Adrenal gland (tissue), 12 donors: Measurements from ENCODE around the gene VSTM1. TPM values are rescaled to one million over a fixed set of nuclear protein-coding genes. Genes with fewer than 3 reads are reported as not detected.
A peak's percentile ranks its signal among the peaks of the same experiment; 100 is the strongest.

Experiments used
- DNase-seq, 7 donors: peaks; one replicate each; pipeline ENCODE4 v3.0.0-alpha.2; 2019 to 2020
- H3K27ac ChIP-seq, 5 donors: fragments of 200-600 bp; sonication (generic) in 4 of 5; 1 replicate in 3 of 5; 2 replicates in 2 of 5; pipeline versions ENCODE4 v1.5.1 to v1.8.0; 2016 to 2020; ENCODE audit warnings: mild to moderate bottlenecking in 1 of 5
- H3K27me3 ChIP-seq: fragments of 200-600 bp; 2 replicates; pipeline ENCODE4 v1.8.0; 2021
- H3K36me3 ChIP-seq, 2 donors: fragments of 200-600 bp; replicated peaks in 1 of 2; 1 replicate in 1 of 2; 2 replicates in 1 of 2; pipeline versions ENCODE4 v1.5.1 to v1.8.0; 2018 to 2022
- H3K4me1 ChIP-seq, 2 donors: fragments of 200-600 bp; replicated peaks in 1 of 2; 1 replicate in 1 of 2; 2 replicates in 1 of 2; pipeline versions ENCODE4 v1.5.1 to v1.8.0; 2018 to 2021
- H3K4me3 ChIP-seq, 4 donors: fragments of 200-600 bp; sonication (generic) in 3 of 4; one replicate each; pipeline ENCODE4 v1.5.1; 2016 to 2018
- H3K9me3 ChIP-seq, 3 donors: fragments of 200-600 bp; sonication (generic) in 1 of 3; replicated peaks in 1 of 3; 1 replicate in 2 of 3; 2 replicates in 1 of 3; pipeline versions ENCODE4 v1.5.1 to v1.8.0; 2016 to 2021
- CTCF ChIP-seq, 6 experiments: fragments of 450-650 bp in 4 of 6; fragments of 200-600 bp in 2 of 6; sonication (generic) in 1 of 6; IDR thresholded peaks; 1 replicate in 5 of 6; 2 replicates in 1 of 6; pipeline versions ENCODE4 v1.5.1 to v1.8.0; 2016 to 2021; ENCODE audit warnings: antibody characterized with exemption in 6 of 6, mild to moderate bottlenecking in 2 of 6, moderate library complexity in 1 of 6
- POLR2A ChIP-seq, 2 donors: fragments of 450-650 bp; IDR thresholded peaks; one replicate each; pipeline ENCODE4 v1.6.1; 2017; ENCODE audit warnings: antibody characterized with exemption in 2 of 2, mild to moderate bottlenecking in 2 of 2, moderate library complexity in 1 of 2
- WGBS, 4 donors: extraction: QIAGEN DNeasy Blood & Tissue Kit in 2 of 4; methylation state at CpG; one replicate each; pipeline versions ENCODE4 v1.1.5 to v1.1.7; 2013 to 2017; 5-methylcytosine and 5-hydroxymethylcytosine counted together
- intact Hi-C, 2 donors: fragments of 100-400 bp; cut with DNase I; formaldehyde crosslinking; loops; one replicate each; pipeline versions ENCODE4 v1.14.1 to v1.15.0; 2022 to 2023
- polyA plus RNA-seq, 3 donors: library from polyadenylated mRNA; stranded (reverse); fragments of 200-250 nt in 2 of 3; fragments of 350-450 nt in 1 of 3; fragmentation: Illumina TruSeq in 1 of 3; extraction: RNeasy Lipid Tissue Mini Kit (QIAGEN cat#74804) in 1 of 3; gene quantifications; one replicate each; pipeline ENCODE4 v1.2.3, GENCODE V29; 2013 to 2014
- total RNA-seq, 9 donors: library from RNA; depleted of rRNA in 4 of 9; stranded (reverse); fragments of >200 nt in 4 of 9; fragments of 120-200 nt in 1 of 9; fragmentation: NEBNext Ultra II Directional in 1 of 9; extraction: Animal tissue kit (Norgen Biotek cat#: 25700) in 1 of 9; gene quantifications; one replicate each; pipeline versions ENCODE4 v1.1.0 to v1.2.4, GENCODE V29; 2013 to 2023
- donor health status: healthy with polysubstance abuse.
- donor health status: Bipolar disorder and iron deficiency.
- donor health status: DM: yes; HTN: yes; CAD: no.
- donor health status: DM: no; HTN: no; CAD: no.
- donor health status: DM: no; HTN: no; CAD: no.
- donor health status: DM: yes; HTN: yes; CAD: no.

Gene VSTM1
- total and polyA plus RNA-seq, 12 donors: 0.83 TPM; not detected in 11

GRCh38 chr19:54062643-54063042, 1.1 kb downstream of the VSTM1 start:
- H3K27me3 ChIP-seq: no peaks in the 10 kb centered on the region
- H3K27ac ChIP-seq: no peak overlapping the region
- peak in 2 of 7 donors; percentile 20 for DNase-seq
- intact Hi-C loops: no loop called here
- no peaks in the 10 kb centered on the region for H3K36me3 ChIP-seq
- TF ChIP-seq CTCF (IDR thresholded peaks at IDR 0.05): no peak
- TF ChIP-seq POLR2A (IDR thresholded peaks at IDR 0.05): no peak
- H3K4me3 ChIP-seq: no peak overlapping the region
- no peaks in the 10 kb centered on the region for H3K9me3 ChIP-seq
- H3K4me1 ChIP-seq: peaks cover 0 to 4% of the 10 kb centered on the region in 2 donors
- 54 to 76% (median 67%) methylated on average over 8 to 9 of the region's 9 CpGs for WGBS, 4 donors

- Histone ChIP-seq H3K36me3 (no peaks in the 10 kb centered on the region), H3K9me3 (no peaks in the 10 kb centered on the region), H3K4me1 (no peaks in the 10 kb centered on the region), H3K27ac (no peak overlapping the region), H3K27me3 (no peaks in the 10 kb centered on the region), H3K4me3 (no peak overlapping the region)
- TF ChIP-seq POLR2A (IDR thresholded peaks at IDR 0.05): no peak
- no peak for TF ChIP-seq CTCF (IDR thresholded peaks at IDR 0.05)
- 43 to 57% (median 54%) methylated on average over 4 of the region's 4 CpGs for WGBS, 4 donors
- intact Hi-C loops: no loop called here
- peak in 1 of 7 donors; percentile 18 for DNase-seq
Measured at GRCh38 chr19:54047616-54048015, 16.1 kb downstream of the VSTM1 start.

- Histone ChIP-seq H3K4me3 (no peak overlapping the region), H3K36me3 (no peaks in the 10 kb centered on the region), H3K27ac (no peak overlapping the region), H3K4me1 (no peaks in the 10 kb centered on the region), H3K9me3 (no peaks in the 10 kb centered on the region), H3K27me3 (no peaks in the 10 kb centered on the region)
- no peak for DNase-seq
- intact Hi-C loops: no loop called here
- TF ChIP-seq POLR2A (IDR thresholded peaks at IDR 0.05): no peak
- 64 to 73% (median 69%) methylated on average over 2 of the region's 2 CpGs for WGBS, 4 donors
Measured at GRCh38 chr19:54045771-54046170, 17.9 kb downstream of the VSTM1 start.

GRCh38 chr19:54042989-54043388, 20.7 kb downstream of the VSTM1 start:
- Histone ChIP-seq H3K27me3 (no peaks in the 10 kb centered on the region), H3K9me3 (no peaks in the 10 kb centered on the region), H3K36me3 (no peaks in the 10 kb centered on the region), H3K4me1 (no peaks in the 10 kb centered on the region), H3K4me3 (no peak overlapping the region), H3K27ac (no peak overlapping the region)
- no peak for DNase-seq
- no peak for TF ChIP-seq POLR2A (IDR thresholded peaks at IDR 0.05)
- no peak for TF ChIP-seq CTCF (IDR thresholded peaks at IDR 0.05)
- intact Hi-C loops: no loop called here
- WGBS, 4 donors: 71 to 91% (median 75%) methylated on average over 3 of the region's 3 CpGs

GRCh38 chr19:54041969-54042606, 21.6 kb downstream of the VSTM1 start:
- no peak overlapping the region for H3K27ac ChIP-seq
- H3K27me3 ChIP-seq: no peaks in the 10 kb centered on the region
- no peaks in the 10 kb centered on the region for H3K4me1 ChIP-seq
- intact Hi-C loops: no loop called here
- no peak overlapping the region for H3K4me3 ChIP-seq
- no peaks in the 10 kb centered on the region for H3K9me3 ChIP-seq
- 50 to 59% (median 56%) methylated on average over 9 of the region's 9 CpGs for WGBS, 4 donors
- no peak for DNase-seq
- no peaks in the 10 kb centered on the region for H3K36me3 ChIP-seq
- no peak for TF ChIP-seq CTCF (IDR thresholded peaks at IDR 0.05)
- no peak for TF ChIP-seq POLR2A (IDR thresholded peaks at IDR 0.05)
